Cardiac muscle cell (in vitro differentiated cells and primary cell): ENCODE results near the gene BIRC7. TPM values are rescaled to one million over a fixed set of nuclear protein-coding genes. Genes with fewer than 3 reads are reported as not detected.

Experiments used
- DNase-seq, 2 donors: peaks; one replicate each; pipeline versions ENCODE4 v3.0.0 to v3.0.0-alpha.2; 2010 to 2017; ENCODE audit warnings: low read depth in 1 of 2, low spot score in 1 of 2
- H3K27ac ChIP-seq: fragments of 200-600 bp; sonication (generic); 2 replicates; pipeline ENCODE4 v1.5.1; 2016
- H3K27me3 ChIP-seq: fragments of 200-600 bp; sonication (generic); 2 replicates; pipeline ENCODE4 v1.6.0; 2016; ENCODE audit warnings: control low read depth
- H3K36me3 ChIP-seq: fragments of 200-600 bp; sonication (generic); 2 replicates; pipeline ENCODE4 v1.5.1; 2016; ENCODE audit warnings: control low read depth
- H3K4me1 ChIP-seq: fragments of 200-600 bp; sonication (generic); 2 replicates; pipeline ENCODE4 v1.8.1; 2017; ENCODE audit warnings: low read depth, mild to moderate bottlenecking, mixed run types
- H3K4me3 ChIP-seq: fragments of 200-600 bp; sonication (generic); 2 replicates; pipeline ENCODE4 v1.5.1; 2016; ENCODE audit warnings: mild to moderate bottlenecking
- H3K9me3 ChIP-seq: fragments of 200-600 bp; sonication (generic); 2 replicates; pipeline ENCODE4 v1.5.1; 2017; ENCODE audit warnings: low read depth, mild to moderate bottlenecking, control low read depth
- CTCF ChIP-seq: IDR thresholded peaks from 2 replicates; pipeline ENCODE4 v1.5.1; 2012; ENCODE audit warnings: low read depth, mild to moderate bottlenecking, low read length
- polyA plus RNA-seq: library from polyadenylated mRNA; unstranded; fragments of >200 nt; fragmentation: Nextera tagmentation; extraction: Ambion mirVana; gene quantifications from 2 replicates; pipeline ENCODE4 v1.2.1, GENCODE V29; 2016
- total RNA-seq: library from RNA; depleted of rRNA; stranded (reverse); fragments of >200 nt; gene quantifications from 2 replicates; pipeline ENCODE4 v1.2.3, GENCODE V29; 2016

BIRC7 gene
- total and polyA plus RNA-seq, 2 experiments from 2014 or later, result 0.54 TPM; not detected in 1

GRCh38 chr20:63192721-63193120 is 43.0 kb upstream of the BIRC7 start:
- Histone ChIP-seq H3K9me3 (no peaks in the 10 kb centered on the region), H3K27me3 (no peaks in the 10 kb centered on the region), H3K4me3 (no peak overlapping the region), H3K4me1 (no peaks in the 10 kb centered on the region), H3K36me3 (peaks cover 5% of the 10 kb centered on the region), H3K27ac (no peak overlapping the region)
- DNase-seq, result no peak
- no peak for TF ChIP-seq CTCF

GRCh38 chr20:63194007-63194796 is 41.5 kb upstream of the BIRC7 start:
- Histone ChIP-seq H3K27me3 (no peaks in the 10 kb centered on the region), H3K27ac (no peak overlapping the region)
- TF ChIP-seq CTCF, result no peak

GRCh38 chr20:63194797-63195173 is 40.9 kb upstream of the BIRC7 start:
- peaks cover 9% of the 10 kb centered on the region for H3K4me1 ChIP-seq
- H3K27ac ChIP-seq, result no peak overlapping the region
- no peaks in the 10 kb centered on the region for H3K9me3 ChIP-seq
- DNase-seq, result no peak
- peaks cover 5% of the 10 kb centered on the region for H3K36me3 ChIP-seq
- no peak overlapping the region for H3K4me3 ChIP-seq
- no peak for TF ChIP-seq CTCF
- H3K27me3 ChIP-seq, result no peaks in the 10 kb centered on the region

More at GRCh38 chr20:63194007-63194796, 41.5 kb upstream of the BIRC7 start:
- peaks cover 9% of the 10 kb centered on the region for H3K4me1 ChIP-seq
- H3K9me3 ChIP-seq, result no peaks in the 10 kb centered on the region
- no peak overlapping the region for H3K4me3 ChIP-seq
- peaks cover 5% of the 10 kb centered on the region for H3K36me3 ChIP-seq
- no peak for DNase-seq

- no peak for TF ChIP-seq CTCF
- Histone ChIP-seq H3K36me3 (peaks cover 10% of the 10 kb centered on the region), H3K27me3 (no peaks in the 10 kb centered on the region), H3K27ac (no peak overlapping the region), H3K4me1 (peaks cover 9% of the 10 kb centered on the region), H3K4me3 (no peak overlapping the region), H3K9me3 (no peaks in the 10 kb centered on the region)
- no peak for DNase-seq
These were observed 38.8 kb upstream of the BIRC7 start for GRCh38 chr20:63196768-63197470.

- no peak for TF ChIP-seq CTCF
- H3K9me3 ChIP-seq, result no peaks in the 10 kb centered on the region
- H3K27me3 ChIP-seq, result no peaks in the 10 kb centered on the region
- H3K4me3 ChIP-seq, result no peak overlapping the region
- no peak overlapping the region for H3K27ac ChIP-seq
- H3K36me3 ChIP-seq, result peaks cover 21% of the 10 kb centered on the region
- DNase-seq, result no peak
- H3K4me1 ChIP-seq, result peaks cover 9% of the 10 kb centered on the region
These were observed 37.1 kb upstream of the BIRC7 start for GRCh38 chr20:63198606-63199005.
